Calu3 (cell line): ENCODE data around the gene PCGF3. TPM values are rescaled to one million over a fixed set of nuclear protein-coding genes. Genes with fewer than 3 reads are reported as not detected.

Experiments
- BruUV-seq: library from RNA; stranded (reverse); fragments of 400-500 nt; replicated peaks from 2 replicates; lab custom pipeline; 2021; lab: Mats Ljungman, UMichigan
- CTCF ChIA-PET: fragments of 300-600 bp; sonication (Branson Sonifier 250); formaldehyde crosslinking; loops from one replicate; lab custom pipeline; 2022; ENCODE audit warnings: antibody characterized with exemption; lab: Charles Lee
- DNase-seq: peaks from one replicate; pipeline ENCODE4 v3.0.0; 2022
- H3K27ac Mint-ChIP-seq: one replicate; pipeline ENCODE4 v1.8.0; 2022; ENCODE audit warnings: mixed read lengths; ENCODE audit not compliant: unreplicated experiment
- H3K27me3 Mint-ChIP-seq: one replicate; pipeline ENCODE4 v1.8.0; 2022; ENCODE audit warnings: mixed read lengths; ENCODE audit not compliant: unreplicated experiment
- H3K36me3 Mint-ChIP-seq: one replicate; pipeline ENCODE4 v1.8.0; 2022; ENCODE audit warnings: mild to moderate bottlenecking, moderate library complexity, mixed read lengths; ENCODE audit not compliant: insufficient read depth, unreplicated experiment
- H3K4me1 Mint-ChIP-seq: one replicate; pipeline ENCODE4 v1.8.0; 2022; ENCODE audit warnings: mild to moderate bottlenecking, low read depth, mixed read lengths; ENCODE audit not compliant: unreplicated experiment
- H3K4me3 Mint-ChIP-seq: one replicate; pipeline ENCODE4 v1.8.0; 2022; ENCODE audit warnings: mild to moderate bottlenecking, low read depth, moderate library complexity, mixed read lengths; ENCODE audit not compliant: unreplicated experiment
- H3K9me3 Mint-ChIP-seq: one replicate; pipeline ENCODE4 v1.8.0; 2022; ENCODE audit warnings: low read depth, mixed read lengths; ENCODE audit not compliant: unreplicated experiment
- CTCF ChIP-seq: fragments of 200-600 bp; IDR thresholded peaks from one replicate; pipeline ENCODE4 v1.8.0; 2022; ENCODE audit warnings: antibody characterized with exemption; ENCODE audit not compliant: unreplicated experiment
- intact Hi-C: fragments of 100-400 bp; cut with micrococcal nuclease; formaldehyde crosslinking; loops from one replicate; pipeline ENCODE4 v1.10.0; 2022; ENCODE audit not compliant: unreplicated experiment
- total RNA-seq: library from RNA; stranded (reverse); gene quantifications from 2 replicates; pipeline ENCODE4 v1.2.3, GENCODE V29; 2022

Gene PCGF3
- total RNA-seq, 1 experiment from 2014 or later, result 30.0 TPM

- no peak overlapping the region for H3K27ac Mint-ChIP-seq
- H3K4me3 Mint-ChIP-seq, result no peak overlapping the region
- DNase-seq, result no peak
- peaks cover 30% of the 10 kb centered on the region for H3K36me3 Mint-ChIP-seq
- intact Hi-C loops, result no loop called here
- CTCF ChIA-PET, result no interaction called here
- no peak for TF ChIP-seq CTCF
- no peaks in the 10 kb centered on the region for H3K27me3 Mint-ChIP-seq
- H3K9me3 Mint-ChIP-seq, result no peaks in the 10 kb centered on the region
- no TSS peak for BruUV-seq
- no peaks in the 10 kb centered on the region for H3K4me1 Mint-ChIP-seq
Observed at GRCh38 chr4:744212-744841, 38.7 kb downstream of the PCGF3 start.

- Mint-ChIP-seq H3K36me3 (peaks cover 44% of the 10 kb centered on the region), H3K9me3 (no peaks in the 10 kb centered on the region), H3K4me1 (no peaks in the 10 kb centered on the region), H3K27me3 (no peaks in the 10 kb centered on the region), H3K4me3 (no peak overlapping the region), H3K27ac (no peak overlapping the region)
- CTCF ChIA-PET, result no interaction called here
- intact Hi-C loops, result no loop called here
- no peak for DNase-seq
- BruUV-seq, result no TSS peak
- no peak for TF ChIP-seq CTCF
Observed at GRCh38 chr4:747546-748170, 42.0 kb downstream of the PCGF3 start.

GRCh38 chr4:748461-748860, 42.8 kb downstream of the PCGF3 start:
- no peaks in the 10 kb centered on the region for H3K27me3 Mint-ChIP-seq
- no TSS peak for BruUV-seq
- TF ChIP-seq CTCF, result no peak
- CTCF ChIA-PET, result no interaction called here
- H3K4me3 Mint-ChIP-seq, result no peak overlapping the region
- H3K27ac Mint-ChIP-seq, result no peak overlapping the region
- intact Hi-C loops, result no loop called here
- DNase-seq, result no peak
- H3K36me3 Mint-ChIP-seq, result peaks cover 42% of the 10 kb centered on the region
- no peaks in the 10 kb centered on the region for H3K4me1 Mint-ChIP-seq
- no peaks in the 10 kb centered on the region for H3K9me3 Mint-ChIP-seq

- Mint-ChIP-seq H3K4me3 (no peak overlapping the region), H3K9me3 (no peaks in the 10 kb centered on the region), H3K36me3 (peaks cover 47% of the 10 kb centered on the region), H3K4me1 (no peaks in the 10 kb centered on the region), H3K27ac (no peak overlapping the region), H3K27me3 (no peaks in the 10 kb centered on the region)
- DNase-seq, result no peak
- CTCF ChIA-PET, result no interaction called here
- intact Hi-C loops, result no loop called here
- no peak for TF ChIP-seq CTCF
- no TSS peak for BruUV-seq
Observed at GRCh38 chr4:749698-750666, 44.4 kb downstream of the PCGF3 start.
